HG02610 (cell line): Measurements from ENCODE around the gene BRD8.

Source experiments
- ATAC-seq: cut with Tn5 transposase; IDR thresholded peaks from one replicate; pipeline ENCODE4 v1.9.1; 2021; ENCODE audit warnings: mild to moderate bottlenecking, moderate library complexity; ENCODE audit not compliant: unreplicated experiment

Gene BRD8

GRCh38 chr5:138105709-138106108 lies 72.7 kb downstream of the BRD8 start:
- no peak for ATAC-seq

- no peak for ATAC-seq
Observed at GRCh38 chr5:138103319-138103637, 75.2 kb downstream of the BRD8 start.

DNA sequence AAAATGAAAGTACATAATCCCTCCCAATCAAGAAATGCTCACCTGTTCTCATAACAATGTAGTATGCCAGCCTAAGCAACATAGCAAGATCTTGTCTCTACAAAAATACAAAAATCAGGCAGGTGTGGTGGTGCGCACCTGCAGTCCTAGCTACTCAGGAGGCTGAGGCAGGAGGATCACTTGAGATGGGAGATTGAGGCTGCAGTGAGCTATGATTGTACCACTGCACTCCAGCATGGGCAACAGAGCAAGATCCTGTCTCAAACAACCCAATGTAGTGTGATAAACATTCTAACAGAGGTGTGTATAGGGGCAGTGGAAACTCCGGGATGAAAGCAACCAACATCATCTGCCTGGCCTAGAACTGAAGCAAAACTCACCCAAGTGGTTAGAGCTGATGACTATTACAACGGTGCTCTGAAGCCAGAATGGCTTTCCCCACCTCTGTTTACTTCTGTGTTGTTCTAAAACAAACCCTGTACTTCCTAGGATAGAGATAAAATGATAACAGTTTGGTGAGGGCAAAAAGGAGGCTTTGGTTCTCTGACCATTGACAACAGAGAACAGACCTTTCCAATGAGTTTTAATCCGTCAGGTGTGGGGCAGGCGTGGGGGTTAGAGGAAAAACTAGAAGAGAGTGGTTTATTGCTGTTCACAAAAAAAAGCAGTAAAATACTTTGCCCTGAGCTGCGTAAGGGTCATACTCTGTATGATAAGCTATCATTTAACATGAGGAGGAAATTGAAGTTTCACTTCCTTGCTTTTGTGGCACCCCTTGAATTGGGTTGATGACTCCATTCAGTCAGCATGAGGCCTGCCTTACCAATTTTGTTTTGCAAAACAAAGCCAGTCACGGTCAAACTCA lies 75.7 kb downstream of the BRD8 start:
- ATAC-seq = no peak

GRCh38 chr5:138096997-138097828 lies 81.2 kb downstream of the BRD8 start:
- no peak for ATAC-seq

DNA sequence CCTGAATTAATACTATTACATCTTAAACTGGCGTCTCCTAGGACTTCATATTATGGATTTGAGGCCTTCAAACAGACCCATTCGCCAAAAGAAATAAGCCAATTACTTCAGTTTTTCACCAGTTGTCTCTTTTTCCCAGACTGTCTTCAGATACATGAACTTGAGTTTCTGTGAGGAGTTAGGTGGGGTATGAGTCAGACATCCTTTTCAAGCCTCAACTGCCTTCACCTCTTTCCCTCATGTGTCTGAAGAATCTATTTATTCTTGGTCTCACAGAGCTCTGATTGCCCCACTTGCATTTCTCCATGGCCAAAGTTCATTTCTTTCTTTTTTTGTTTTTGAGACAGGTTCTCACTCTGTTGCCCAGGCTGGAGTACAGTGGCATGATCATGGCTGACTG lies 82.1 kb downstream of the BRD8 start:
- no peak for ATAC-seq

DNA sequence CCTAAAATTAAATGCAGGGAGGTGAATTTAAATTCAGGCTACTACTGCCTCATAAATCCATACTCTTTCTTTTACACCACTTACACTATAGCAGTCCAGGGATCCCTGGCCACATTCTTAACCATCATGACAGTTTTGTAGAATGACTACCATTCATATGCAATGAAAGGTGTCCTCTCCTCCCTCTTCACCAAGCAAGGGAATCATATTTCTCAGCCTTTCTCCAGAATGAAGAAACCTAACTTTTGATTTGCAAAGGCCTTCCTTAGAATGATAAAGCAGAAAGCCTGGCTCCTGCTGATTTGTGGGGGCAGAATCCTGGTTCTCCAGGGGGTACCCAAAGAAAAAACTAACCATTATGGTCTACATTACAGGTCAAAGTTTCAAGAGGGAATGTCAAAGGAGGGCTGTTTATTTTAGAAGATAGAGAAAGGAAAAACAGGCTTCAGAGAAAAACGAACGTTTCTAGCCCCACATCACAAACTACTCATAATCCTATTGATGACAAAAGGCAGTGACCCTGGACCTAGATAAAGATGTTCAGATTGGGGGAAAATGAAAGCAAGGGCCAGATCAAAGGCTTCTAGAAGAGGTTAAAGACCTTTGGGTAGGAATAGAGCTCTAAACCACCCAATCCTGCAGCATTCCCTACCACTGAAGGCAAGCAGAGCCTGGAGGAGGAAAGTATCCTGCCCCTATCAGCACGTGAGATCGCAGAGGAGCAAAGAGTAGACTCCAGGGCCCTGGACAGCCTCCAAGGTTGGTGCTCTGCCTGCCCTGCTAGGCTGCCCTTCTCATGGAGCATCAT lies 83.1 kb downstream of the BRD8 start:
- ATAC-seq = no peak

DNA sequence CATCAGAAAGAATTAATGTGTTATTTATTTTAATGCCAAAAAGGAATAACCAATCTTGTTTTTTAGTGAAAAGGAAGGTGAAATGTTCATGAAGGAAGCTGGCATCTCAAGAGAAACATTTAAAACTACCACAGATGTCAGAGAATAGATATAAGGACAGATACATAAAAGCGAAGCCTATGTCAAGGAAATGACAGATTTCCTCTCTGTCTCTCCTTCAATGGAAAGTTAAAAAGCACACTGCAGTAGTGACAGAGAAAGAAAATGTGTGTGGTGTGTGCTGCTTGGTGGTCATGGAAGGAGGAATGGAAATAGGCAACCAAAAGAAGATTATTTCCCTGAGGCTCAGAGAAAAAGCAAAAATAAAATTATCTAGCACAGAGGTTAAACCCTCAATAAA lies 85.4 kb downstream of the BRD8 start:
- ATAC-seq = no peak

- ATAC-seq = no peak
Observed at GRCh38 chr5:138092301-138092700, 86.1 kb downstream of the BRD8 start.

DNA sequence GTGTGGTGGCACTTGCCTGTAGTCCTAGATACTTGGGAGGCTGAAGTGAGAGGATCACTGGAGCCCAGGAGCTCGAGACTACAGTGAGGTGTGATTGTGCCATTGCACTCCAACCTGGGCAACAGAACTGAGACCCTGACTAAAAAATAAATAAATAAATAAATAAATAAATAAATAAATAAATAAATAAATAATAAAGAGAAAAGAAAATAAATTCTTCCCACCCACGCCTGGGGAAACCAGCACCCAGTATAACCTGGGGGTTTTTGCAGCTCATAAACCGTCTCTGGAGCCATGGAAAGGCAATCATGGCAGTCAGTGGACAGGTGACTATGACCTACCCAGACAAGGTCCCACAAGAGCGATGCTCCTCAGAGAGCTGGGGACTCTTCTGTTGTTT lies 86.7 kb downstream of the BRD8 start:
- no peak for ATAC-seq
